Ecto neural progenitor cell (in vitro differentiated cells): ENCODE results near the gene SETSIP.
"Not testable (repeated sequence)": the region's sequence is repeated elsewhere in the genome, so short reads cannot be mapped to it uniquely, and the experiment has no call there.

Experiments used
- DNase-seq: peaks from one replicate; pipeline ENCODE4 v3.0.0-alpha.2; 2018; ENCODE audit warnings: low spot score

SETSIP gene

GRCh38 chr1:92075311-92075710, at the start of gene SETSIP:
TSS of gene SETSIP (minus strand) at chr1:92075411. CDS start at chr1:92075411, 0 bp downstream.
- no peak for DNase-seq

- DNase-seq, result no peak
Measured at GRCh38 chr1:92123868-92124267, 48.7 kb upstream of the SETSIP start.

- no peak for DNase-seq
Measured at GRCh38 chr1:92118826-92119225, 43.6 kb upstream of the SETSIP start.

GRCh38 chr1:92117526-92117925, 42.3 kb upstream of the SETSIP start:
- no peak for DNase-seq

- no peak for DNase-seq
Measured at GRCh38 chr1:92108631-92109030, 33.4 kb upstream of the SETSIP start.

GRCh38 chr1:92105546-92106081, 30.4 kb upstream of the SETSIP start:
- no peak for DNase-seq

- DNase-seq, result no peak
Measured at GRCh38 chr1:92096317-92096716, 21.1 kb upstream of the SETSIP start.

- no peak for DNase-seq
Measured at GRCh38 chr1:92095874-92096273, 20.7 kb upstream of the SETSIP start.

- no peak for DNase-seq
Measured at GRCh38 chr1:92094595-92094994, 19.4 kb upstream of the SETSIP start.

- no peak for DNase-seq
Measured at GRCh38 chr1:92094090-92094489, 18.9 kb upstream of the SETSIP start.

- no peak for DNase-seq
Measured at GRCh38 chr1:92091625-92092024, 16.4 kb upstream of the SETSIP start.

- no peak for DNase-seq
Measured at GRCh38 chr1:92087542-92087941, 12.3 kb upstream of the SETSIP start.

- no peak for DNase-seq
Measured at GRCh38 chr1:92085727-92086126, 10.5 kb upstream of the SETSIP start.

- DNase-seq, result no peak
Measured at GRCh38 chr1:92084651-92085050, 9.4 kb upstream of the SETSIP start.

- no peak for DNase-seq
Measured at GRCh38 chr1:92081031-92081430, 5.8 kb upstream of the SETSIP start.

GRCh38 chr1:92080128-92080985, 5.1 kb upstream of the SETSIP start, which contains the start of gene BTBD8:
TSS of gene BTBD8 (plus strand) at chr1:92080345. CDS start at chr1:92080572, 227 bp downstream.
- DNase-seq, result peak; percentile 87

GRCh38 chr1:92079441-92079840, 4.2 kb upstream of the SETSIP start:
- no peak for DNase-seq

GRCh38 chr1:92078077-92078476, 2.9 kb upstream of the SETSIP start:
- not testable (repeated sequence) for DNase-seq

GRCh38 chr1:92076363-92076762, 1.2 kb upstream of the SETSIP start:
- DNase-seq, result no peak

GRCh38 chr1:92074446-92074845, 765 bp downstream of the SETSIP start:
- not testable (repeated sequence) for DNase-seq

GRCh38 chr1:92070892-92071291, 4.3 kb downstream of the SETSIP start:
- DNase-seq, result no peak

- no peak for DNase-seq
Measured at GRCh38 chr1:92066321-92066720, 8.9 kb downstream of the SETSIP start.

GRCh38 chr1:92065042-92065441, 10.2 kb downstream of the SETSIP start:
- DNase-seq, result no peak

- no peak for DNase-seq
Measured at GRCh38 chr1:92051948-92052347, 23.3 kb downstream of the SETSIP start.
